ENCODE data around the gene ERBIN. TPM values are rescaled to one million over a fixed set of nuclear protein-coding genes. Genes with fewer than 3 reads are reported as not detected.

ERBIN gene
- total RNA-seq, 1 experiment from 2014 or later = 27.1 TPM

- CTCF ChIA-PET = no interaction called here
- H3K4me3 Mint-ChIP-seq = peak overlapping the region; percentile 96
- H3K4me1 Mint-ChIP-seq = peaks cover 41% of the 10 kb centered on the region
- peaks cover 16% of the 10 kb centered on the region for H3K27me3 Mint-ChIP-seq (ENCODE audit: low read depth)
- no peak for TF ChIP-seq TCF7 (CRISPR knock-in tag; IDR thresholded peaks at IDR 0.05; ENCODE audit: low read depth)
- TF ChIP-seq IRF2 (CRISPR knock-in tag; IDR thresholded peaks at IDR 0.05; ENCODE audit: borderline replicate concordance, low read depth) = no peak
- no peak for TF ChIP-seq JAZF1 (CRISPR knock-in tag; IDR thresholded peaks at IDR 0.05)
- peak overlapping the region; percentile 90; the same call in 1 of the 2 replicates for H3K27ac Mint-ChIP-seq
- ATAC-seq (no peak), DNase-seq (ENCODE audit: low spot score) (no peak)
- peaks cover 3% of the 10 kb centered on the region; the same call in 1 of the 2 replicates for H3K36me3 Mint-ChIP-seq
- POLR2A ChIA-PET = no interaction called here
- H3K9me3 Mint-ChIP-seq = no peaks in the 10 kb centered on the region
These were observed 2.0 kb downstream of the ERBIN start for GRCh38 chr5:65928322-65928752.

- Mint-ChIP-seq H3K9me3 (no peaks in the 10 kb centered on the region), H3K36me3 (peaks cover 3% of the 10 kb centered on the region; the same call in 1 of the 2 replicates), H3K4me3 (peak overlapping the region; percentile 96), H3K4me1 (peaks cover 41% of the 10 kb centered on the region), H3K27me3 (ENCODE audit: low read depth) (peaks cover 11% of the 10 kb centered on the region), H3K27ac (no peak overlapping the region)
- ChIA-PET POLR2A (no interaction called here), CTCF (no interaction called here)
- no peak for DNase-seq (ENCODE audit: low spot score)
- TF ChIP-seq SP1 (CRISPR knock-in tag; conservative IDR thresholded peaks at IDR 0.05) (no peak), TP53 (CRISPR knock-in tag; IDR thresholded peaks at IDR 0.05) (no peak), ZBTB43 (CRISPR knock-in tag; IDR thresholded peaks at IDR 0.05) (no peak), ERG (CRISPR knock-in tag; IDR thresholded peaks at IDR 0.05) (no peak), MAX (CRISPR knock-in tag; IDR thresholded peaks at IDR 0.05) (no peak), ZNF425 (CRISPR knock-in tag; conservative IDR thresholded peaks at IDR 0.05) (no peak), E2F5 (CRISPR knock-in tag; IDR thresholded peaks at IDR 0.05) (no peak), ELF4 (CRISPR knock-in tag; IDR thresholded peaks at IDR 0.05; ENCODE audit: low read depth) (no peak), ETV6 (CRISPR knock-in tag; IDR thresholded peaks at IDR 0.05) (no peak)
- ATAC-seq = no peak
These were observed 2.5 kb downstream of the ERBIN start for GRCh38 chr5:65928860-65929259.

- H3K27ac Mint-ChIP-seq = no peak overlapping the region
- POLR2A ChIA-PET = no interaction called here
These were observed 6.3 kb downstream of the ERBIN start for GRCh38 chr5:65932676-65933075.

More at GRCh38 chr5:65932676-65933075, 6.3 kb downstream of the ERBIN start:
- CTCF ChIA-PET = interaction anchor here (0.6 kb wide), 1 partner anchor 240 kb away, joined by 4 read pairs; no protein-coding TSS in a partner anchor
- Mint-ChIP-seq H3K9me3 (no peaks in the 10 kb centered on the region; the same call in 1 of the 2 replicates), H3K4me3 (no peak overlapping the region), H3K4me1 (peaks cover 44% of the 10 kb centered on the region), H3K27me3 (ENCODE audit: low read depth) (no peaks in the 10 kb centered on the region), H3K36me3 (peaks cover 12% of the 10 kb centered on the region)
- DNase-seq (ENCODE audit: low spot score) (no peak), ATAC-seq (no peak)
- TF ChIP-seq USF1 (CRISPR knock-in tag; IDR thresholded peaks at IDR 0.05) = no peak
- no peak for TF ChIP-seq PRDM15 (CRISPR knock-in tag; IDR thresholded peaks at IDR 0.05)
- TF ChIP-seq ZNF121 (CRISPR knock-in tag; IDR thresholded peaks at IDR 0.05) = peak; percentile 88
- no peak for TF ChIP-seq SOX15 (CRISPR knock-in tag; IDR thresholded peaks at IDR 0.05)
- no peak for TF ChIP-seq KAT7 (CRISPR knock-in tag; IDR thresholded peaks at IDR 0.05; ENCODE audit: borderline replicate concordance)

All from WTC11 (cell line).